Mononuclear cell (primary cell): Measurements from ENCODE around the gene FAM32A. TPM values are rescaled to one million over a fixed set of nuclear protein-coding genes. Genes with fewer than 3 reads are reported as not detected.

Experiments
- H3K27me3 ChIP-seq: 2 replicates; pipeline ENCODE4 v1.6.0; 2011; ENCODE audit warnings: low read length, control low read depth; ENCODE audit not compliant: insufficient read depth
- H3K4me1 ChIP-seq: 2 replicates; pipeline ENCODE4 v1.5.1; 2011; ENCODE audit warnings: mild to moderate bottlenecking, low read length, control low read depth; ENCODE audit not compliant: insufficient read depth
- H3K4me3 ChIP-seq: 2 replicates; pipeline ENCODE4 v1.5.1; 2011; ENCODE audit warnings: mild to moderate bottlenecking, low read length, moderate library complexity
- H3K9me3 ChIP-seq: 2 replicates; pipeline ENCODE4 v1.5.1; 2011; ENCODE audit warnings: low read depth, mild to moderate bottlenecking, control low read depth, low read length
- total RNA-seq: library from RNA; depleted of rRNA; stranded (reverse); fragments of >200 nt; gene quantifications from one replicate; pipeline ENCODE4 v1.2.3, GENCODE V29; 2012

FAM32A gene
- total RNA-seq, 1 donor, result 84.5 TPM

- H3K9me3 ChIP-seq, result no peaks in the 10 kb centered on the region
- H3K4me3 ChIP-seq, result no peak overlapping the region
- H3K4me1 ChIP-seq, result peaks cover 35% of the 10 kb centered on the region
- no peaks in the 10 kb centered on the region for H3K27me3 ChIP-seq
These were observed 18.2 kb downstream of the FAM32A start for GRCh38 chr19:16203256-16204004.

GRCh38 chr19:16204005-16204294 lies 18.7 kb downstream of the FAM32A start:
- Histone ChIP-seq H3K4me3 (no peak overlapping the region), H3K4me1 (peaks cover 30% of the 10 kb centered on the region), H3K9me3 (no peaks in the 10 kb centered on the region), H3K27me3 (no peaks in the 10 kb centered on the region)

GRCh38 chr19:16205205-16206045 lies 20.2 kb downstream of the FAM32A start:
- H3K27me3 ChIP-seq, result no peaks in the 10 kb centered on the region
- H3K4me1 ChIP-seq, result peaks cover 15% of the 10 kb centered on the region
- H3K9me3 ChIP-seq, result no peaks in the 10 kb centered on the region
- no peak overlapping the region for H3K4me3 ChIP-seq

GRCh38 chr19:16206046-16206605 lies 20.9 kb downstream of the FAM32A start:
- Histone ChIP-seq H3K4me3 (no peak overlapping the region), H3K9me3 (no peaks in the 10 kb centered on the region), H3K4me1 (peaks cover 12% of the 10 kb centered on the region), H3K27me3 (no peaks in the 10 kb centered on the region)

- Histone ChIP-seq H3K27me3 (no peaks in the 10 kb centered on the region), H3K9me3 (no peaks in the 10 kb centered on the region), H3K4me3 (no peak overlapping the region), H3K4me1 (peaks cover 12% of the 10 kb centered on the region)
These were observed 21.4 kb downstream of the FAM32A start for GRCh38 chr19:16206637-16207036.

GRCh38 chr19:16207063-16207462 lies 21.9 kb downstream of the FAM32A start:
- Histone ChIP-seq H3K4me1 (peaks cover 12% of the 10 kb centered on the region), H3K4me3 (no peak overlapping the region)

GRCh38 chr19:16207490-16208025 lies 22.3 kb downstream of the FAM32A start:
- Histone ChIP-seq H3K27me3 (no peaks in the 10 kb centered on the region), H3K4me1 (peaks cover 12% of the 10 kb centered on the region), H3K4me3 (no peak overlapping the region), H3K9me3 (no peaks in the 10 kb centered on the region)

More at GRCh38 chr19:16207063-16207462, 21.9 kb downstream of the FAM32A start:
- Histone ChIP-seq H3K9me3 (no peaks in the 10 kb centered on the region), H3K27me3 (no peaks in the 10 kb centered on the region)

GRCh38 chr19:16208064-16208759 lies 23.0 kb downstream of the FAM32A start:
- no peaks in the 10 kb centered on the region for H3K9me3 ChIP-seq
- H3K27me3 ChIP-seq, result no peaks in the 10 kb centered on the region
- H3K4me3 ChIP-seq, result no peak overlapping the region
- peaks cover 6% of the 10 kb centered on the region for H3K4me1 ChIP-seq

GRCh38 chr19:16208847-16209665 lies 23.8 kb downstream of the FAM32A start:
- Histone ChIP-seq H3K4me1 (no peaks in the 10 kb centered on the region), H3K27me3 (no peaks in the 10 kb centered on the region), H3K9me3 (no peaks in the 10 kb centered on the region), H3K4me3 (no peak overlapping the region)

GRCh38 chr19:16210168-16210567 lies 25.0 kb downstream of the FAM32A start:
- no peaks in the 10 kb centered on the region for H3K9me3 ChIP-seq
- no peaks in the 10 kb centered on the region for H3K27me3 ChIP-seq
- no peak overlapping the region for H3K4me3 ChIP-seq
- no peaks in the 10 kb centered on the region for H3K4me1 ChIP-seq

GRCh38 chr19:16213076-16213475 lies 27.9 kb downstream of the FAM32A start:
- Histone ChIP-seq H3K4me3 (no peak overlapping the region), H3K9me3 (no peaks in the 10 kb centered on the region), H3K4me1 (peaks cover 16% of the 10 kb centered on the region), H3K27me3 (no peaks in the 10 kb centered on the region)

- Histone ChIP-seq H3K4me1 (peaks cover 23% of the 10 kb centered on the region), H3K9me3 (peaks cover 23% of the 10 kb centered on the region), H3K27me3 (no peaks in the 10 kb centered on the region), H3K4me3 (no peak overlapping the region)
These were observed 31.8 kb downstream of the FAM32A start for GRCh38 chr19:16216744-16217670.

GRCh38 chr19:16217716-16218451 lies 32.7 kb downstream of the FAM32A start:
- no peaks in the 10 kb centered on the region for H3K27me3 ChIP-seq
- H3K4me1 ChIP-seq, result peaks cover 23% of the 10 kb centered on the region
- H3K9me3 ChIP-seq, result peaks cover 23% of the 10 kb centered on the region
- H3K4me3 ChIP-seq, result no peak overlapping the region
